OCI-LY7 (cell line): ENCODE data around the gene PCDHB12.
"Not testable (repeated sequence)": the region's sequence is repeated elsewhere in the genome, so short reads cannot be mapped to it uniquely, and the experiment has no call there.

ENCODE experiments used
- CTCF ChIP-seq: fragments of 200-600 bp; sonication (generic); conservative IDR thresholded peaks from 2 replicates; pipeline ENCODE4 v1.5.1; 2014; ENCODE audit warnings: mild to moderate bottlenecking, antibody characterized with exemption, low read length, moderate library complexity, mixed read lengths
- EZH2phosphoT487 ChIP-seq: fragments of 200-600 bp; sonication (generic); IDR thresholded peaks from 2 replicates; pipeline ENCODE4 v1.6.1; 2018; ENCODE audit warnings: low read depth, borderline replicate concordance, mild to moderate bottlenecking, mixed run types, antibody characterized with exemption, low read length, moderate library complexity, mixed read lengths

GRCh38 chr5:141246971-141247370, 38.5 kb downstream of the PCDHB12 start:
- TF ChIP-seq EZH2phosphoT487, CTCF: not testable (repeated sequence)
